H9 (cell line): ENCODE results near the gene ZNHIT6. TPM values are rescaled to one million over a fixed set of nuclear protein-coding genes. Genes with fewer than 3 reads are reported as not detected.

ENCODE experiments used
- DNase-seq: peaks from one replicate; pipeline ENCODE4 v3.0.0-alpha.2; 2017
- H2AFZ ChIP-seq: one replicate; pipeline ENCODE4 v1.6.1; 2013; ENCODE audit warnings: mild to moderate bottlenecking, low read length, control low read depth, moderate library complexity
- H2AK5ac ChIP-seq: 2 replicates; pipeline ENCODE4 v1.6.1; 2013; ENCODE audit warnings: low read length, control low read depth, mixed read lengths; ENCODE audit not compliant: insufficient read length
- H2BK120ac ChIP-seq: one replicate; pipeline ENCODE4 v1.6.1; 2013; ENCODE audit warnings: low read depth, mild to moderate bottlenecking, low read length, control low read depth, inconsistent platforms; ENCODE audit not compliant: poor library complexity, severe bottlenecking
- H2BK12ac ChIP-seq: 2 replicates; pipeline ENCODE4 v1.6.1; 2013; ENCODE audit warnings: low read length, control low read depth, mixed read lengths, low read depth; ENCODE audit not compliant: insufficient read length
- H2BK15ac ChIP-seq: 2 replicates; pipeline ENCODE4 v1.6.1; 2013; ENCODE audit warnings: low read depth, low read length, control low read depth
- H2BK20ac ChIP-seq: one replicate; pipeline ENCODE4 v1.6.1; 2013; ENCODE audit warnings: low read depth, mild to moderate bottlenecking, low read length, control low read depth, inconsistent platforms; ENCODE audit not compliant: poor library complexity, severe bottlenecking
- H2BK5ac ChIP-seq: 2 replicates; pipeline ENCODE4 v1.6.1; 2013; ENCODE audit warnings: low read length, control low read depth, mixed read lengths; ENCODE audit not compliant: insufficient read length
- H3K14ac ChIP-seq: 2 replicates; pipeline ENCODE4 v1.6.1; 2013; ENCODE audit warnings: low read length, control low read depth; ENCODE audit not compliant: insufficient read depth
- H3K18ac ChIP-seq: 2 replicates; pipeline ENCODE4 v1.6.1; 2013; ENCODE audit warnings: low read depth, mild to moderate bottlenecking, mixed read lengths, low read length, control low read depth; ENCODE audit not compliant: insufficient read length
- H3K23ac ChIP-seq: 2 replicates; pipeline ENCODE4 v1.6.1; 2013; ENCODE audit warnings: low read length, control low read depth, mixed read lengths, low read depth; ENCODE audit not compliant: insufficient read length
- H3K23me2 ChIP-seq: 2 replicates; pipeline ENCODE4 v1.6.1; 2013; ENCODE audit warnings: low read depth, mild to moderate bottlenecking, mixed read lengths, low read length, control low read depth; ENCODE audit not compliant: insufficient read length, poor library complexity, severe bottlenecking
- H3K27ac ChIP-seq: 2 replicates; pipeline ENCODE4 v1.5.1; 2013; ENCODE audit warnings: low read length, control low read depth, mixed read lengths, low read depth; ENCODE audit not compliant: insufficient read length
- H3K27me3 ChIP-seq: 2 replicates; pipeline ENCODE4 v1.6.1; 2013; ENCODE audit warnings: low read length, control low read depth, inconsistent platforms; ENCODE audit not compliant: insufficient read depth
- H3K4ac ChIP-seq: 2 replicates; pipeline ENCODE4 v1.6.1; 2013; ENCODE audit warnings: low read depth, mild to moderate bottlenecking, control low read depth, inconsistent platforms, low read length, moderate library complexity
- H3K4me1 ChIP-seq: 2 replicates; pipeline ENCODE4 v1.6.1; 2013; ENCODE audit warnings: low read length, control low read depth, inconsistent platforms; ENCODE audit not compliant: insufficient read depth
- H3K4me2 ChIP-seq: 2 replicates; pipeline ENCODE4 v1.6.1; 2013; ENCODE audit warnings: low read length, control low read depth, mixed read lengths; ENCODE audit not compliant: insufficient read length, insufficient read depth
- H3K56ac ChIP-seq: 2 replicates; pipeline ENCODE4 v1.6.1; 2013; ENCODE audit warnings: low read depth, mild to moderate bottlenecking, mixed read lengths, low read length, control low read depth; ENCODE audit not compliant: insufficient read length
- H3K79me1 ChIP-seq: 2 replicates; pipeline ENCODE4 v1.6.1; 2013; ENCODE audit warnings: low read depth, mild to moderate bottlenecking, moderate library complexity, low read length, control low read depth, inconsistent platforms; ENCODE audit not compliant: insufficient read depth, poor library complexity, severe bottlenecking
- H3K79me2 ChIP-seq: 2 replicates; pipeline ENCODE4 v1.6.1; 2013; ENCODE audit warnings: low read length, control low read depth, inconsistent platforms; ENCODE audit not compliant: insufficient read depth
- H3K9ac ChIP-seq: 2 replicates; pipeline ENCODE4 v1.6.1; 2013; ENCODE audit warnings: low read length, control low read depth, mixed read lengths; ENCODE audit not compliant: insufficient read length; ENCODE audit errors: extremely low read depth
- H3K9me3 ChIP-seq: one replicate; pipeline ENCODE4 v1.6.1; 2013; ENCODE audit warnings: low read depth, low read length, inconsistent platforms; ENCODE audit not compliant: control insufficient read depth
- H3T11ph ChIP-seq: one replicate; pipeline ENCODE4 v1.6.1; 2013; ENCODE audit warnings: mild to moderate bottlenecking, low read length, control low read depth, inconsistent platforms
- H4K20me1 ChIP-seq: one replicate; pipeline ENCODE4 v1.6.1; 2013; ENCODE audit not compliant: control insufficient read depth, insufficient read length, insufficient read depth
- H4K5ac ChIP-seq: 2 replicates; pipeline ENCODE4 v1.6.1; 2013; ENCODE audit warnings: low read depth, mild to moderate bottlenecking, mixed read lengths, low read length, control low read depth; ENCODE audit not compliant: insufficient read length
- H4K8ac ChIP-seq: replicated peaks from 2 replicates; pipeline ENCODE4 v1.6.1; 2013; ENCODE audit warnings: low read length, control low read depth, mixed read lengths, low read depth; ENCODE audit not compliant: insufficient read length
- H4K91ac ChIP-seq: 2 replicates; pipeline ENCODE4 v1.6.1; 2013; ENCODE audit warnings: low read depth, mild to moderate bottlenecking, moderate library complexity, mixed read lengths, low read length, control low read depth; ENCODE audit not compliant: insufficient read length
- H3K27ac Mint-ChIP-seq, 3 experiments: 2 replicates in 2 of 3; 3 replicates in 1 of 3; pipeline ENCODE4 v1.8.0; 2020 to 2021; ENCODE audit warnings: mixed read lengths in 3 of 3, mild to moderate bottlenecking in 1 of 3, moderate library complexity in 1 of 3
- H3K27me3 Mint-ChIP-seq: 2 replicates; pipeline ENCODE4 v1.8.0; 2021; ENCODE audit warnings: low read depth, mild to moderate bottlenecking, moderate library complexity, mixed read lengths
- H3K36me3 Mint-ChIP-seq, 3 experiments: 2 replicates in 2 of 3; 3 replicates in 1 of 3; pipeline ENCODE4 v1.8.0; 2020 to 2021; ENCODE audit warnings: low read depth in 3 of 3, mixed read lengths in 3 of 3; ENCODE audit not compliant: insufficient read depth in 1 of 3
- H3K4me1 Mint-ChIP-seq, 2 experiments: 2 replicates each; pipeline ENCODE4 v1.8.0; 2020; ENCODE audit warnings: mixed read lengths in 2 of 2
- H3K4me3 Mint-ChIP-seq, 2 experiments: 2 replicates in 1 of 2; 3 replicates in 1 of 2; pipeline ENCODE4 v1.8.0; 2020 to 2021; ENCODE audit warnings: mild to moderate bottlenecking in 2 of 2, mixed read lengths in 2 of 2, moderate library complexity in 1 of 2
- H3K9me3 Mint-ChIP-seq, 2 experiments: 2 replicates in 1 of 2; 3 replicates in 1 of 2; pipeline ENCODE4 v1.8.0; 2020; ENCODE audit warnings: mild to moderate bottlenecking in 2 of 2, mixed read lengths in 2 of 2, moderate library complexity in 1 of 2
- total RNA-seq: library from RNA; stranded (reverse); gene quantifications from 2 replicates; pipeline ENCODE4 v1.2.1, GENCODE V29; 2021
- TF ChIP-seq, protein P1 (sequence below): fragments of 200-600 bp; sonication (generic); conservative IDR thresholded peaks from 3 replicates; pipeline ENCODE4 v1.8.0; 2021; ENCODE audit warnings: antibody characterized with exemption, mild to moderate bottlenecking

Gene ZNHIT6
- total RNA-seq, 1 experiment from 2014 or later, result 21.5 TPM

DNA sequence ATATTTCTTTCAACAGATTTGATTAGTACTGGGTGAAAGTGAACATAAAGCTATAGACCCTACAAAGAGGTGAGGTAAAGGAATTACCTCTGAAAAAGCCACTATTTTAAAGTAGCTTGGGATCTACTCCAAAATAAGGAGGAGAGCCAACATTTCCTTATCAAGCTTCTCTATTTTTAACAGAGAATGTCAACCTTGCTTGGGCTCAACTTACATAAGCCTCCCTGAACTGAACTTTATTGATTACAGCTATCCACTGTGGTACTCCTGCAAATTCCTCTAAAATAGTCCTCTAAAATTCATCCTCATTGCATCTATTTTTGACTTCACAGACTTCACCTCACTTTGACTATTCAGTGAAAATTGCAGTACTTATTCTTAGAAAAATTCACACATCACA is 10.3 kb downstream of the ZNHIT6 start:
- no peak overlapping the region for H3K23ac ChIP-seq
- H2AFZ ChIP-seq, result no peak overlapping the region
- H3K18ac ChIP-seq, result no peak overlapping the region
- H3K27me3 ChIP-seq, result no peaks in the 10 kb centered on the region
- H2BK12ac ChIP-seq, result no peak overlapping the region
- Mint-ChIP-seq H3K9me3 (no peaks in the 10 kb centered on the region), H3K36me3 (peaks cover 7 to 47% (median 27%) of the 10 kb centered on the region in 3 experiments; a peak in 6 of 7 replicates), H3K4me3 (no peak overlapping the region), H3K27me3 (no peaks in the 10 kb centered on the region), H3K27ac (no peak overlapping the region), H3K4me1 (no peaks in the 10 kb centered on the region)
- no peak overlapping the region for H3K14ac ChIP-seq
- H3K4me1 ChIP-seq, result no peaks in the 10 kb centered on the region
- H4K8ac ChIP-seq, result no peak overlapping the region
- H2BK120ac ChIP-seq, result no peak overlapping the region
- no peak overlapping the region for H2AK5ac ChIP-seq
- H4K5ac ChIP-seq, result no peak overlapping the region
- no peaks in the 10 kb centered on the region for H4K20me1 ChIP-seq
- no peak overlapping the region for H3T11ph ChIP-seq
- H3K23me2 ChIP-seq, result no peaks in the 10 kb centered on the region
- no peak overlapping the region for H3K4me2 ChIP-seq
- H3K4ac ChIP-seq, result no peak overlapping the region
- no peaks in the 10 kb centered on the region for H3K9me3 ChIP-seq
- no peaks in the 10 kb centered on the region for H3K79me1 ChIP-seq
- H4K91ac ChIP-seq, result no peak overlapping the region
- H2BK5ac ChIP-seq, result no peak overlapping the region
- no peak overlapping the region for H3K27ac ChIP-seq
- DNase-seq, result no peak
- H3K79me2 ChIP-seq, result peaks cover 2% of the 10 kb centered on the region; the same call in 1 of the 2 replicates
- H2BK15ac ChIP-seq, result no peak overlapping the region
- H2BK20ac ChIP-seq, result no peak overlapping the region
- no peak overlapping the region for H3K9ac ChIP-seq
- no peak overlapping the region for H3K56ac ChIP-seq
- TF ChIP-seq, protein P1, sequence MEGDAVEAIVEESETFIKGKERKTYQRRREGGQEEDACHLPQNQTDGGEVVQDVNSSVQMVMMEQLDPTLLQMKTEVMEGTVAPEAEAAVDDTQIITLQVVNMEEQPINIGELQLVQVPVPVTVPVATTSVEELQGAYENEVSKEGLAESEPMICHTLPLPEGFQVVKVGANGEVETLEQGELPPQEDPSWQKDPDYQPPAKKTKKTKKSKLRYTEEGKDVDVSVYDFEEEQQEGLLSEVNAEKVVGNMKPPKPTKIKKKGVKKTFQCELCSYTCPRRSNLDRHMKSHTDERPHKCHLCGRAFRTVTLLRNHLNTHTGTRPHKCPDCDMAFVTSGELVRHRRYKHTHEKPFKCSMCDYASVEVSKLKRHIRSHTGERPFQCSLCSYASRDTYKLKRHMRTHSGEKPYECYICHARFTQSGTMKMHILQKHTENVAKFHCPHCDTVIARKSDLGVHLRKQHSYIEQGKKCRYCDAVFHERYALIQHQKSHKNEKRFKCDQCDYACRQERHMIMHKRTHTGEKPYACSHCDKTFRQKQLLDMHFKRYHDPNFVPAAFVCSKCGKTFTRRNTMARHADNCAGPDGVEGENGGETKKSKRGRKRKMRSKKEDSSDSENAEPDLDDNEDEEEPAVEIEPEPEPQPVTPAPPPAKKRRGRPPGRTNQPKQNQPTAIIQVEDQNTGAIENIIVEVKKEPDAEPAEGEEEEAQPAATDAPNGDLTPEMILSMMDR, result no peak
